DMS153 (cell line): Measurements from ENCODE around the gene ZC3H12D.
"Not testable (repeated sequence)": the region's sequence is repeated elsewhere in the genome, so short reads cannot be mapped to it uniquely, and the experiment has no call there.

Experiments used
- DNase-seq: peaks from one replicate; lab custom pipeline; 2025; lab: John Stamatoyannopoulos, UW

ZC3H12D gene

DNA sequence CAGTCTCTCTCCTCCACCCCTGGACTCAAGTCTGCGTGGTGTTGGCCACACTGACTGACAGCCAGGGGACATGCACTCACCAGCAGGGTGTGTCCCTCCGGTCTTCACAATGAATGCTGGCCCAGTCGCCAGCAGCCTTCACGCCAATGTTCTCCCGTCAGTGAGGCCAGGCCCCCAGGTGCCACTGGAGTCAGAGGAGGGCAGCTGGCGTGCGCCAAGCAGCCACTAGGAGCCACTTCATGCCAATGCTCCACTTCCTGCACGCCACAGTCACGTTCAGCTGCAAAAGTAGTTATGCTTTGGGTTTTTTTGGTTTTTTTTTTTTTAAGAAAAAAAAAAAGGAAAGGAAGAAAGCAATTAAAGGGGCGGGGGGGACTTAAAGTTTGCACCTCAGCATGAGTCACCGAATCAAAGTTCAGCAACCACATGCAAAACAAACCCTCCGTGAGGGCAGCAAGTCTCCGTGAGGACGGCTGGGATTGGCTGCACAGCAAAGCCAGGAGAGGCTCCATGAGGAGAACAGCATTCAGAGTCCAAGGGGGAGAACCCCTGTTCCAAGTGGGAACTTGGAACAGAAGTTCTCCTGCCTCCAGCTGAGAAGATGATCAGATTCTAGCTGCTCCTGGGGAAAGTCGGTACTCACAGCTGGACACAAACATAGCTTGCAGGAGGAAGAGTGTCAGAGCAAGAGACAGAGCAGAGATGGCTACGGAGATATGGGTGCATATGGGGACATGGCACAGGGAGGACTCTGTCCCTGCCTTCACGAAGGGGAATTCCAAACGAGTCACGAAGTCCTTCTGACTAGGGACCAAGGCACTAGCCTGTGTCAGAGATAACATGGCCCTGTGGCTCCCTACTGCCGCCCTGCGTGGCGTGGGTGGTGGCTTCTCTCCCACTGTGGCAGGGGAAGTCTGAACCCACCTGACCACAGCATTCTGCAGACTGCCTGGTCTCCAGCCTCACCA, at the start of gene ZC3H12D:
Gene ZC3H12D, minus strand, starts transcription at position 282 of the 968 bp plus-strand sequence. CDS start 10,471 bp downstream, outside the sequence.
- no peak for DNase-seq

DNA sequence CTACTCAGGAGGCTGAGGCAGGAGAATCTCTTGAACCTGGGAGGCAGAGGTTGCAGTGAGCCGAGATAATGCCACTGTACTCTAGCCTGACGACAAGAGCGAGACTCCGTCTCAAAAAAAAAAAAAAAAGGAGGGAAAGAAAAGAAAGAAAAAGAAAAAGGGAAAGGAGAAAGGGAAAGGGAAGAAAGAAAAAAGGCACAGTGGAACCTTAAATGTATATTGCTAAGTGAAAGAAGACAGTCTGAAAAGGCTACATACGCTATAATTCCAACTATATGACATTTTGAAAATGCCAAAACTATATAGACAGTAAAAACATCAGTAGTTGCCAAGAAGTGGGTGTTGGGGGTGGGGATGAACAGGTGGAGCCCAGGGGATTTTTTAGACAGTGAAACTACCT, 44.8 kb upstream of the ZC3H12D start:
- no peak for DNase-seq

DNA sequence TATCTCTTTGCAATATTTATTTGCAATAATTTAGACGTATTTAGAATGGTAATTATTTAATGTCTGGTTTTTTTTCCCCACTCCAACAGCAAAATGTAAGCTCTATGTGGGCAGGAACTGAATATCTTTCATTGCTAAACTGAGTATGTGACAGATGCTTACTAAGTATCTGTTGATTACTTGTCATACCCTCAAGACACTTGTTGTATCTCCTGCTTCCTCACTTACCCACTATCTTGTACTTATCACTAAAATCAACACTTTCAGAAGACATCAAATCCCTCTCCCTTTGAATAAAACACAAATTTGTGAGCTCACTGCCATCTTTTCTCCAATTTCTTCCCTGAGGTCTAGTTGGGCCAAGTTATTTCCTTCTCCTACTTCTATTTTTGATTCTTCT, 30.7 kb upstream of the ZC3H12D start:
- no peak for DNase-seq

DNA sequence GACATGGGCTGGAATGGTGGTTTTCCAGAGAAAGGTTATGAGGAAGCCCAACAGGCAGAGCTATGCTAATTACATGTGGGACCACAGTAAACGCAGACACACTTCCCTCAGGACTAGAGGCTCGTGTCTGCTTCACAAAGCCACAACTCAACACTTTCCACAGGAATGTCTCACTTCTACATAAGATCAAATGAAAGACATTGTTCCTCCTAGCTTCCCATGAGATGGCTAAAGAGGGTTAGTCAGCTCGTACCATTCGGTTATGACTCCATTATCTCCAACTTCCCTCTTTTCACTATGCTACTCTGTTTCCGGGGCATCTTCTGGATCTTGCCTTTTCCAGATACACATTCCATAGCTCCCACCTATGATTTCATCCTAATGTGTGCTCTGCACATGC, 29.1 kb upstream of the ZC3H12D start:
- no peak for DNase-seq

DNA sequence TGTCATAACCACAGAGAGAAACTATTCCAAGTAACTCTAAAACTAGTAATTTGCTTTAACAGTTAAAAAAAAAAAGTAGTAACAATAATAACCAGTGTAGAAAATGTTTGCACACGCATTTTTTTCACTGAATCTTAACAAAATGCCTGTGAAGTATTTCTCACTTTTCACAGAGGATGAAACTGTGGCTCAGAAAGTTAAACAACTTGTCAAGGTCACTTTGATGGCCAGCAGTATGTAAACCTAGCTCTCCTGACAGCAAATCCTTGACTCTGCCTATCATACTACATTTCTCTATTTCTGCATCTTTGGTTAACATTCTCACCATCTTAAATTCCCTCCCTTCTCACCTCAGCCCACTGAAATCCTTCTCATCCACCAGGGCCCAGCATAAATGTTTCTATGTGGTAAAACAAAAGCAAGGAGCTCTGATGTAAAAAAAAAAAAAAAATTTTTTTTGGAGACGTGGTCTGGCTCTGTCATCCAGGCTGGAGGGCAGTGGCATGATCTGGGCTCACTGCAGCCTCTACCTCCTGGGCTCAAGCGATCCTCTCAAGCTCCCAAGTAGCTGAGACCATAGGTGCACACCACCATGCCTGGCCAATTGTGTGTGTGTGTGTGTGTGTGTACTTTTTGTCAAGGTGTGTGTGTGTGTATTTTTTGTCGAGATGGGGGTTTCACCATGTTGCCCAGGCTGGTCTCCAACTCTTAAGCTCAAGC, 26.1 kb upstream of the ZC3H12D start:
- no peak for DNase-seq

DNA sequence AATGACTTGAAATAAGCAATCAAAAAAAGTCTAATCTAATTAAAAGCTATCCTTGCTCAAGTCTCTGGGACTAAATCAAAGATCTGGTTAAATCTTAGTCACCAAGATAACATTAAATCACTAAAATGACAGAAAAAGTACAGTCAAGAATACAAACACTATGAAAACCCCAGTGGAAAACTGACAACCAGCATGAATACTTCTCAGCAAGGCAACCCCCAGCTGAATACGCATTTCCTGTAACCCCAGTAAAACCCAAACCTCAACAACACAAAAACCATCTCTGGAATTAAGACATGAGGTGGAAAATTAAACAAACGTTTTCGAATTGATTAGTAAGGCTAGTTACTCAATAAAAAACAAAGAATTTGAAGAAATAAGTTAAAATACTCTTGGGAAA, 23.7 kb upstream of the ZC3H12D start:
- DNase-seq = no peak

DNA sequence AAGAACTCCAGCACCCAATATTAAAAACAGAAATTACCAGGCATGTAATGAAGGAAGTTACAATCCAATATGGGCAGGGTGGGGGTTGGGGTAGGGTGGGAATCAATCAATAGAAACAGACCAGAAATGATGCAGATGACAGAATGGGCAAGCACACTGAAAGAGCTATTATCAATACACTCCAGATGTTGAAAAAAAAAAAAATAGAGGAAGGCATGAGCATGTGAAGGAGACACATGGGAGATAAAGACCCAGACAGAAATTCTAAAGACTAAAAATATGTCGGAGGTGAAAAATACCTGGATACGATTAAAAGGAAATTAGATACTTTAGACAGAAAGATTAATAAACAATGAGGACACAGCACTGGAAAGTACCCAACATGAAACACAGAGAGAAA, 19.1 kb upstream of the ZC3H12D start:
- no peak for DNase-seq

DNA sequence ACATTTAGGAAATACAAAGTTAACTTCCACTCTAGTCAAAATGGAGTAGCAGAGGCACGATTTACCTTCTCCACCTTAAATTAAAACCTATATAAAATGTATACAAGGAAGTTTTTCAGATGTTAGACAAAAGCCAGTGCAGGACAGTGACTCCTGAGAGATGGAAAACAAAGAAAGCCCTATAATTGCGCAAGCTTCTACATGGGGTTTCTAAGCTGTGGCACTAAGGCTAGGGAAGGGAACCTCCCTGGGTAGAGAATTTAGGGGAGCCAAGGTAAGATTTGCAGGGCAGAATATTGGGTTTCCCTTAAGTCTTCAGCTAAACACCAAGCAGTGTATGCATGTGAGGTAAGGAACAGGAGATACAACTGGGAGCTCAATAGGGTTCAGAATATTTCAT, 18.5 kb upstream of the ZC3H12D start:
- DNase-seq = no peak

DNA sequence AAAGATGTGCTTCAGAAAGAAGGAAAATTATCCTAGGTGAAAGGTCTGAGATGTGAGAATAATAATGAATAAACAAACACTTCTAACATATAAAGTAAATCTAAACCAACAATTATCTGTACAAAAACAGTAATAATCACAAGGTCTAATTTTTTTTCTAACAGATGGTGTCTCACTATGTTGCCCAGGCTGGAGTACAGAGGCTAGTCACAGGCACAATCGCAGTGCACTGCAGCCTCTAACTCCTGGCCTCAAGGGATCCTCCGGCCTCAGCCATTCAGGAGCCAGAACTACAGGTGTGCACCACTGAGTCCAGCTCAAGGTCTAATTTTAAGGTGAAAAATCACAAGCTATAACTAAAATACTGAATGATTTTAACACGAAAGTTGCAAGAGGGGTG, 17.0 kb upstream of the ZC3H12D start:
- DNase-seq = no peak

DNA sequence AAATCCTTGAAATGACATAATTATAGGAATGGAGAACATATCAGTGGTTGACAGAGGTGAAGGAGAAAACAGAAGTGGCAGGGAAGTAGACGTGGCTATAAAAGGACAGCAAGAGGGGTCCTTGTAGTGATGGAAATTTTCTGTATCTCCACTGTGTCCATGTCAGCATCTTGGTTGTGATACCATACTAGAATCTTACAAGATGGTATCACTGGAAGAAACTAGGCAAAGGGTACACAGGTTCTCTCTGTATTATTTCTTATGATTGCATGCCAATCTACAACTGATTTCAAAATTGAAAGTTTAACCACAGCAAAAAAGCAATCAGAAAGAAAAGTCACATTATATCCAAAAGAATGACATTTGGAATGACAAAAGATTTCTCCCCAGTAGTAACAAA, 16.4 kb upstream of the ZC3H12D start:
- DNase-seq = no peak

DNA sequence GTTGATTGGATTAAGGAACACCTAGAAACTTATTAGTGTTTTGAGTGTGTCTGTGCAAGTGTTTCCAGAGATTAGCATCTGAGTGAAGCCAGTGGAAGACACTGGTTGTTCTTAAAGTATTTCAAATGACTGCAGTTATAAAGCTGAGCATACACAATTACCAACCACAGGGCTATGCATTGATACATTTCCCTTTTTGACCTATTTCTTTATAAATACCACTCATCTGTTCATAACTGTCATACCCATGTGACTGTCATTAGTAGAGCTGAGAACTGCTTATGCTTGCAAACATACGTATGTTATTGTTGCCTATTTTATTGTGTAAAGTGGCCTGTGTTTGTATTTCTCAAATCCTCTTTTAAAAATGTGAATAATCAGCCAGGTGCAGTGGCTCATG, 15.3 kb upstream of the ZC3H12D start:
- no peak for DNase-seq

DNA sequence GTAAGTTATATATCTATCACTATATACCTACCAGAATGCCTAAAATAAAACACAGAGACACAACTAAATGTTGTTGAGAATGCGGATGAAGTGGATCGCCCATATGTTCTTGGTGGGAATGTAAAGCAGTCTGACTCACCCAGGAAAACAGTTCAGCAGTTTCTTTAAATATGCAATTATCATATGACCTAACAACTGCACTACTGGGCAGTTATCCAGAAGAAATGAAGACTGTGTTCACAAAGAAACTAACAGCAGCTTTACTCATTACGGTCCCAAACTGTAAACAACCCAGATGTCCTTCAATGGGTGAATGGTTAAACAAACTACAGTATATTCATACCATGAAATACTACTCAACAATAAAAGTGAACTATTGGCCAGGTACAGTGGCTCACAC, 14.3 kb upstream of the ZC3H12D start:
- DNase-seq = no peak

DNA sequence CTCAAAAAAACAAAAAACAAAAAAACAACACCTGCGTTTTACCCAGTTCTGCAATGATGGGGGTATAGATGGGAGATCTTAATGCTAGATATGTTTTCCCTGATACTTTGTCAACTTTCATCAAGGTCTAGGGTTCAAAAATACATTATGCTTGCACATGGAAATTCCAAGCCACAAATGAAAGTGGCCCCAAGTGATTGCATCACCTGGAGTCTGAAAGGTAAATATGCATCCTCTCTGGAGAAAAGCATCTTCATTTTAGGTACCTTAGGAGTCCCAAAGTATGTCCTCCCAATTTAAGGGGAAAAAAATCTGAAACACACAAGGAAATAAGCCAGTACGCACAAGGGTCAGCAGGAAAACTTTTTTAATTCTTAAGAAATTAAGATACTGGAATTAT, 12.6 kb upstream of the ZC3H12D start:
- DNase-seq = no peak

DNA sequence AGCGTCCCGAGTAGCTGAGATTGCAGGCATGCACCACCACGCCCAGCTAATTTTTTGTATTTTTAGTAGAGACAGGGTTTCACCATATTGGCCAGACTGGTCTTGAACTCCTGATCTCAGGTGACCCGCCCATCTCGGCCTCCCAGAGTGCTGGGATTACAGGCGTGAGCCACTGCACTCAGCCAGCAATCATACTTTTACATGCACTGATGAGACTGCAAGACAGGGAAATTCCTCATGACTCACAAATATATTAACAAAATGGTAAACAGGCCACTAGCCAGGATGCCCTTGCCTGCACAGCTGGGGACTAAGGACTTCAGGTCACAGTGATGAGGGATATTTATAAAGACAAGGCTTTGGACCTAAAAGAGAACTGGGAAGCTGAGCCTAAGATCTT, 11.8 kb upstream of the ZC3H12D start:
- DNase-seq = not testable (repeated sequence)

DNA sequence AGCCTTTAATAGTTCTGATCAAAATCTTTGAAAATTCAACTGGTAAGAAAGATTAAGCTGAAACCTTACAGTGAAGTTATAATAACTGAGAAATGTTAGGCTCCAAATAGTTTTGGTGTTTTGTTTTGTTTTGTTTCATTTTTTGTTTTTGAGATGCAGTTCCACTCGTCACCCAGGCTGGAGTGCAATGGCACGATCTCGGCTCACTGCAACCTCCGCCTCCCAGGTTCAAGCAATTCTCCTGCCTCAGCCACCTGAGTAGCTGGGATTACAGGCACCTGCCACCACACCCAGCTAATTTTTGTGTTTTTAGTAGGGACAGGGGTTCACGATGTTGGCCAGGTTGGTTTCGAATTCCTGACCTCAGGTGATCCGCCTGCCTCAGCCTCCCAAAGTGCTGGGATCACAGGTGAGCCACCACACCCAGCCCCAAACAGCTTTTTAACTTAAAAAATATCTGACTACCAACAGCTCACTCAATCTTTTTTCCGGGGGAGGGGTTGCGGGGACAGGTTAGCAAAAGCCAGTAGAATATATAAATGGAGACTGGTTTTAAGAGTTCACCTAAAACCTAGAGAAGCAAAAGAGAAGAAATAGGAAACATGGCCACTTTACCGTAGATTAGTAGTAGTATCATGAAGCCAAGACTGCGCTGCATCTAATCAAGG, 10.7 kb upstream of the ZC3H12D start:
- DNase-seq = not testable (repeated sequence)

DNA sequence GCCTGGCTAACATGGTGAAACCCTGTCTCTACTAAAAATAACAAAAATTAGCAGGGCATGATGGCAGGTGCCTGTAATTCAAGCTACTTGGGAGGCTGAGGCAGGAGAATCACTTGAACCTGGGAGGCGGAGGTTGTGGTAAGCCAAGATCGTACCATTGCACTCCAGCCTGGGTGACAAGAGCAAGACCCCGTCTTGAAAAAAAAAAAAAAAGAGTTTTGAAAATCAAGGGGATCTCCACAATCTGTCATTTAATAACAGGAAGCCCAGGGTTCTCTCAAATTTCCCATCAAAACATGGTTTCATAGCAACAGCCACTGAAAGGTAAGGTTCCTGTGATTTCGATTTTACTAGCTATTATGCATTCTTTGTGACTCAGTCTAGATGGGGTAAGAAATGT, 10.0 kb upstream of the ZC3H12D start:
- not testable (repeated sequence) for DNase-seq

DNA sequence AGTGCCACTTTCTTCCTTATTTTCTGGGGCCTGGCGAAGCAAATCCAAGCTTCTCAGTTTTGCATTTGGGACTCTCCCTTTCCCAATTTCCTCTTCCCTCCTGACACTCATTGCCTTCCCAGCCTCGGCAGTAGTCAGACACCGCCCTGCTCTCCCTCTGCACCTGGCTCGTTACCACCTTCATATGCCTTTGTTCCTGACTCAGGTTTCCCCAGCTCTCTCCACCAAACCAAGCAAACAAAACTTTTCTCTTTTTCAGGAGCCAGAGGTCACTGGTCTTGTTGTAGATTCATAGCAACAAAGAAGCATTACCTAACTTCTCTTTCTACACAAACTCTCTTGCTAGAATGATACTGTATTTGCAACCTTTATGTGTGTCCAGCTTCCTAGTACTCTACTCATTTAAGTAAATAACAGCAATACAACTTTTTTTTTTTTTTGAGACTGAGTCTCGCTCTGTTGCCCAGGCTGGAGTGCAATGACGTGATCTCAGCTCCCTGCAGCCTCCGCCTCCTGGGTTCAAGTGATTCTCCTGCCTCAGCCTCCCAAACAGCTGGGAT, 9.0 kb upstream of the ZC3H12D start:
- no peak for DNase-seq

DNA sequence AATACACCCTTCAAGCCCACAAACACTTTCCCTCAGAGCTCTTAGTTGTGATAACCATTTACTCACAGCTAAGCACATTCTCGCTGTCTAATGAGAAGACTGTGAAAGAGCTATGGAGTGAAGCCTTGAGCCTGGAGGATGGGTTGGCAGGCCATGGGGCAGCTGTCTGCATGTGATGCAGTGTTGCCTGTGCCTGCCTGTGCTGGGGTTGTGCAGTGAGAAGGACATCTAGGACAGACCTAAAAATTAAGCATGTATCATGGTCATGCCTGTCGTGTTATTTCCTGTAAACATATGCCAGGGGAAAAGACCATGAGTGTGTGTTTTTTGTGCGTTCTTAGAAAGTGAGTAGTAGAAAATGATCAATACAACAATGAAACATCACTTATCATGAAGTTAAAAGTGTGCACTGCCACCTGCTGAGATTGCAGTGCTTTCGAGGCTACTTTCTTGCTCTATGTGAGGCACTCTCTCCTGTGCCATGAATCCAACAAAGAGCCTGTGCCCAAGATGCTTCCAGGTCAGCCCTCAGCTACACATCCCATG, 8.1 kb upstream of the ZC3H12D start:
- no peak for DNase-seq

DNA sequence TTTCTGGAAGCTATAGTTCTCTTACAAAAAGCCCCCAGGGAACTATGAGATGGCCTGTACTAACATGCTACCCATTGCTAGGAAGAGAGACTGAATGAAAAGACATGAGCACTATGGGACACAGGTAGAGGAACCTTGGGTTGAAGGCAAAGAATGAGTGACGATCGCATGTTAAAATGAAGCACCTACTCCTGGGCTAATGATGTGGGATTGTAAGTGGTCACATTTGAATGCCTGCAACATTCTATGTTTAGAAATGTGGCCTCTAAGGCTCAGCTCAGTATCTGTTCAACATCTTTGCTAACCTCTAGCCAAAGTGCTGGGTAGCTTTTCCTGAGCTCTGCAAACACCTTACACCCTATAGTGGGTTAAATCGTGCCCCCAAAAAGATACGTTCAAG, 5.2 kb upstream of the ZC3H12D start:
- no peak for DNase-seq

DNA sequence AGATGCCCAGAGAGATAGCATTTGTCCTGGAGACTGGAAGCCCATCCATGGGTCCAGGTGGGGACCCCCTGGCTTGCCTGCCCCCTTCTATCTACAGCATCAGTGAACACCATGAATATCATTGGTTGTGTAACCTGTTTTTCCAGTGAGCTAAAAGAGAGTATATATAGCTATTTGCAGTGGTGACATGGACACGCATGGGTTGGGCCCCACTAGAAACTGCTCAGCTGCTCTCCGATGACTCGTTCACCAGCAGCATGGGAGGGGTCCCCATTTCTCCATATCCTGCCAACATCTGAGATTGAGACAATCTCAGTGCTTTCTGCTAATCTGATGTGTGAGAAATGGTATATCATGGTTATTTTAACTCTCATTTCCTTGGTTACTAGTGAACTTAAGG, 4.0 kb upstream of the ZC3H12D start:
- no peak for DNase-seq

DNA sequence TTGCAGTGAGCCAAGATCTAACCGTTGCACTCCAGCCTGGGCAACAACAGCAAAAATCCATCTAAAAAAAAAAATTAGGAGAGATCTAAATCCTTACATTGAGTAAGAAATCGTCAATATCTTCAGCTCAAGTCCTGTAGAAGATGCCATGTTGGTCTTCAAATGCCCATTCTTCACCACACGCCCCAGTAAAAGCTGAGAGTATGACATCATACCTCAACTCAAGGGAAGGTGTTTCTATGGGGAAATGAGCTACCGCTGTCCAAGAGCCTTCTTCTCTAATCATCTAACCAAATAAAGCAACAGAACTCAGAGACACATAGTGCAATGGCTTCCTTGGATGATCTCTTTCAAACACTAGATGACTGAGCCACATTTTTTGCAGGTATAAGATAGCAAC, 2.5 kb upstream of the ZC3H12D start:
- no peak for DNase-seq
